Measurements from ENCODE around the gene FGF14. TPM values are rescaled to one million over a fixed set of nuclear protein-coding genes. Genes with fewer than 3 reads are reported as not detected.
"Not testable (repeated sequence)": the region's sequence is repeated elsewhere in the genome, so short reads cannot be mapped to it uniquely, and the experiment has no call there.

FGF14 gene
- total RNA-seq, 2 donors from 2014 or later: not detected

DNA sequence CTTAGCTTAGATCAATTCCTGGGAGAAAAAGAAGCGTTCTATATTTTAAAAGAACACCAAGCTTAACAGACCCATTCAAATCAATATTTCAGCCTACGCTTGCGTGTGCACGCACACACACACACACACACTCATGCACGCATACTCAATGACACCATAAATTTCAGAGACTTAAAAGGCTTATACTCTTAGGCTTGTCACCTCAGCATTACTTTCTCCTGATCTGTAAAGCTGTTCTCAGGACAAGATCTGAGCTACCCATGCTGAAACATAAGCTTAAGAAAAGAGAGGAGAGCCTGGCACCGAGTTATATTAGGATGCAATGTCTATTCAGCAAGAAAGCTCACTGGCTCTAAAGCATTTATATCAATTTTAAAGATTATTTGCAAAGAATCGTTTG, 368.5 kb downstream of the FGF14 start:
- Mint-ChIP-seq H3K36me3 (no peaks in the 10 kb centered on the region), H3K27ac (no peak overlapping the region), H3K9me3 (no peaks in the 10 kb centered on the region)
- no peak for ATAC-seq
- no peak for DNase-seq (ENCODE audit: low spot score in 2 of 2)

DNA sequence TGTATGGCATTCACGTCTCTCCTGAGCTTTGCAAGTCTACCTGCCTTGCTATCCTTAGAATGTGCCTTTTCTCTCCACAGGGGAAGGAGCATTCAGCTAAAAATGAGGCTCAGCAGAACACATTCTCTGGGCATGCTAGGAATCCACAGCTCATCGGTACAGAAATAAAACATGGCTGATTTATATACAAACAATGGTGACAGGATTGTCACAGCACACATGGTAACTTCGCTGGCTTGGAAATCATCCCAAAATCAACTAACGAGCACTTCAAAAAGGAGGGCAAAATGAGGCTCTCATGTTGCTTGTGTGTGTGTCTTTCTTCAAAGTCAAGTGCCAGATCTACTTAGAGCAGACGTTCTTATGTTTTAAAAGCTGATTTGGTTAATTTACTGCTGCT, 373.0 kb downstream of the FGF14 start:
- ATAC-seq: no peak
- Mint-ChIP-seq H3K27ac (no peak overlapping the region), H3K9me3 (no peaks in the 10 kb centered on the region), H3K36me3 (no peaks in the 10 kb centered on the region)
- no peak for DNase-seq (ENCODE audit: low spot score in 2 of 2)

DNA sequence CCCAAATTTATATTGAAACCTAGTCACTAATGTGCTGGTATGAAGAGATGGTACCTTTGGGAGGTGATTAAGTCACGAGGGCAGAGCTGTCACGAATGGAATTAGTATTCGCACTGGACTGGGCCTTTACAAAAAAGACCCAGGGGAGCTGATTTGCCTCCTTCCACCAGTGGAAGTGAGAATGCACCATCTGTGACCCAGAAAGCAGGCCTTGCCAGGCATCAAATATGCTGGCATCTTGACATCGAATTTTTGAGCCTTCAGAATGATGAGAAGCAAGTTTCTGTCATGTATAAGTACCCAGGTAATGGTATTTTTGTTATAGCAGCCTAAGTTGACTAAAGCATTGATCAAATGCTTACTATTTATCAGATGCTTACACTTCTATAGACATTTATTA, 373.6 kb downstream of the FGF14 start:
- DNase-seq (ENCODE audit: low spot score in 2 of 2) (no peak), ATAC-seq (no peak)
- no peaks in the 10 kb centered on the region for H3K9me3 Mint-ChIP-seq
- H3K27ac Mint-ChIP-seq: no peak overlapping the region
- H3K36me3 Mint-ChIP-seq: no peaks in the 10 kb centered on the region

DNA sequence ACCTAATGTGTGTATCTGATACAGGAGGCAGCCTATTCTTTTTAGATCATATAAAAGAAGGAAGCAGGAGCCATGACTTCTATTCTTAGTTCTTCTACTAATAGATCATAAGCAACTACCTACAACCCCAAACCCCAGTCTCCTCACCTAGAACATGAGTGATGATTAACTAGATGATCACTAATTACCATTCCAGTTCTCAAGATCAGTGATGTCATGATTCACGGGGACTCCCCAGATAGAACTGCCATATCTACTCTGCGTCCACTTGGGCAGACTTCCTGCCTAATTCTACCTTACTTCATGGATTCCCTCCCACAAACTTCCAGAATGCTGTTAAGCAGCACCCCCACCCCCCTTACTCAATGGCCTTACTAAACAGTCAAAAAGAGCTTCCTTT, 380.1 kb downstream of the FGF14 start:
- ATAC-seq: no peak

DNA sequence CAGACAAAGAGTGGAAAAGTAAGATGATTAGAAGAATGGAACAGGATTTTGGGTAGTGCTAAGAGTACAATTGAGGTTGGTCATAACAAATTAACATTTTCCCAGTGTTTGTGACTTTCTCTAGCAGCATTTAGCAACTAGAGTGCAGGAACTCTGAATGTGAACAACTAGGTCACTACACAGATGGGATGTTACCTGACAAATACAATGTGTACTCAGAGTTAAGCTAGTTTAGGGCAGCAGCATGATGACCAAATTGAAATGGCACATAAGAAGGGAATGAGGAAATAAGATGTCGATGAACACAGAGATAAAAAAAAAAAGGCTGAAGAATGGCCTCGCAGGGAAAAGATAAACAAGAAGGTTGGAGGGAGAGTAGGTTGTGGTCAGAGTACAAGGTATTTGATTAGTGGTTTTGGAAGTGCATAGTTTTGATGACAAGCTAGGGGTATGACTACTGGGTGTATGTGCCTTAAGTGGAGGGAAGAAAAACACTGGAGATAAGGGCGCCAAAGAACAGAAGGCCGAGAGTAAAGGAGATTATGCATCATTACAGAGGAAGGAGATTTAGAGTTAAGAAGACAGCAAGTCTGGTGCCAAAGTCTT, 381.1 kb downstream of the FGF14 start:
- no peak overlapping the region for H3K27ac Mint-ChIP-seq

More for the DNA sequence above, 380.1 kb downstream of the FGF14 start:
- DNase-seq (ENCODE audit: low spot score in 2 of 2): no peak
- Mint-ChIP-seq H3K27ac (no peak overlapping the region), H3K9me3 (peaks cover 31 to 33% of the 10 kb centered on the region in 2 donors), H3K36me3 (peaks cover 14 to 20% of the 10 kb centered on the region in 2 donors)

DNA sequence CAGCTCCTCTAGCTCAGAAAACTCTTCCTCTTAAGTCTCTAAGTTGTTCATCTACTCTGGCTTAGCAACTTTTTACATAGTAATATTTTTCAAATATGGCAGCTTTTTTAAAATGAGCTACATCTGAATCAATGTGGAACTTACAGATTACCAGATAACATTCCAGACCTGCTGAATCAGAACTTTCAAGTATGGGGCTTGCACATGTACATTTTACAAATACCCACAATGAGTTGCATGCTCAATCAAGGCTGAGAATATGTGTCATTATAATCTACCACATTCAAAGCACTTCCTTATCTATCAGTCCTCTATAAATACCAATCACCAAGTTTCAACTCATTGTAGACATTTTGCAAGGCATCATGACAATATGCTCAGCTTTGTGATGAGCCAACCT, 383.1 kb downstream of the FGF14 start:
- peaks cover 31 to 33% of the 10 kb centered on the region in 2 donors for H3K9me3 Mint-ChIP-seq
- no peak for DNase-seq (ENCODE audit: low spot score in 2 of 2)
- H3K36me3 Mint-ChIP-seq: peaks cover 14 to 20% of the 10 kb centered on the region in 2 donors
- ATAC-seq: no peak
- H3K27ac Mint-ChIP-seq: no peak overlapping the region

More for the DNA sequence above, 381.1 kb downstream of the FGF14 start:
- H3K9me3 Mint-ChIP-seq: peaks cover 31 to 33% of the 10 kb centered on the region in 2 donors
- H3K36me3 Mint-ChIP-seq: peaks cover 14 to 20% of the 10 kb centered on the region in 2 donors
- DNase-seq (ENCODE audit: low spot score in 2 of 2): no peak
- no peak for ATAC-seq

DNA sequence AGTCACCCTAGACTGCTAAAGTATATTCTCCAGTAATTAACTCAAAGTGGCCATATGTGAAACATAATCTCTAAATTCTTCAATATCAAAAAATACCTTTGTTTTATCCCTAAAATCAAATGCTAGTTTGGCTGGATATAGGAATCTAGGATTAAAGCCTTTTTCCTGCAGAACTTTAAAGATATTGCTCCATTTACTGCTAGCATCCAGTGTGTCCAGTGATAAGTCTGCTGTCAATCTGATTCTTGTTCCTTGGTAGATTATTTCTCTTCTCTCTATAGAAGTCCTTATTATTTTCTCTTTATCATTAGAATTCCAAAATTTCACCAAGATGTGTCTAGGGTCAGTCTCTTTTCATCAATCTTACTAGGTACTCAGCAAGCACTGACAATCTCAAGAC, 384.6 kb downstream of the FGF14 start:
- DNase-seq (ENCODE audit: low spot score in 2 of 2): no peak
- H3K9me3 Mint-ChIP-seq: peaks cover 31 to 33% of the 10 kb centered on the region in 2 donors

DNA sequence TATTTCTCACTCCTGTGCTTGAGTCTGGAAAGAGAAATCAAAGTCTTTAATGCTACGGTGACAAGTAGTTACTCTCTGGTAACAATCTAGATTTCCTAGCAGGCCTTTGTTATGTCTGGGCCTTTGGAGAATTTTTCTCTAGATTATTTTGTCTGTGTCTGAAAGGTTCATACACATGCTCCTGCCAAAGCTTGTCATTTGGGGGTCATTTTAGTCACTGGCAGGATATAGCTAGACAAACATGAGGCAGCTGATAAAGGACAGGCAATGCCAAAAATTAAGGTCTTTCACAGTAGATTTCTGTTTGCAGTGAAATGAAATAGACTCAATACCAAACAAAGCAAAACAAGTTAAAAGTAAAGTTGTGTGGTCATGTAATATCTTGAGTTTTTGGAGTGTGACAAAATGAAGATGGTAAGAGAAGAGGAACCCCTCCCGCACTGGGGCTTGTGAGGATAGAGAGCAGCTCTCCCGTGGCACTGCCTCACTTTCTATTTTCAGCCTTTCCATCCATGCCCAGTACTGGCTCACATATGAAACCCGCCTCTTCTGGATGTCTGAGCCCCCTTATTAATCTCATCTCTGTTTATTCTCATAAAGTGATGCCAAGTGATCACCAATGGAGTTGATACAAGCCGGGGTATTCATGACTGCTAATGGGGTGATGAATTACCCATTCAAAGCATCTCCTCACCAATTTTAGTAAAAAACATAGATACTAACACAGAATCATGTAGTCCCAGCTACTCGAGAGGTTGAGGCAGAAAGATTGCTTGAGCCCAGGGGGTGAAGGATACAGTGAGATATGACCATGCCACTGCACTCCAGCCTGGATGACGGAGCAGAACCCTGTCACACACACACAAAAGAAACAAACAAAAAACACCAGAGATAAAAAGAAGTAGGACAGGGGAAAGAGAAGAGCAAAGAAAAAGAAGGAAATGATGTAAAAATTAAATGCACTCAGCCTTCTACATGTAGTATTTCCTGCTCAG, 389.3 kb downstream of the FGF14 start:
- H3K9me3 Mint-ChIP-seq: peaks cover 3 to 4% of the 10 kb centered on the region in 2 donors
- H3K36me3 Mint-ChIP-seq: peaks cover under 1% of the 10 kb centered on the region in 2 donors
- H3K27ac Mint-ChIP-seq: no peak overlapping the region
- ATAC-seq: no peak
- no peak for DNase-seq (ENCODE audit: low spot score in 2 of 2)

More for the DNA sequence above, 384.6 kb downstream of the FGF14 start:
- Mint-ChIP-seq H3K36me3 (peaks cover 14 to 20% of the 10 kb centered on the region in 2 donors), H3K27ac (no peak overlapping the region)
- ATAC-seq: no peak

DNA sequence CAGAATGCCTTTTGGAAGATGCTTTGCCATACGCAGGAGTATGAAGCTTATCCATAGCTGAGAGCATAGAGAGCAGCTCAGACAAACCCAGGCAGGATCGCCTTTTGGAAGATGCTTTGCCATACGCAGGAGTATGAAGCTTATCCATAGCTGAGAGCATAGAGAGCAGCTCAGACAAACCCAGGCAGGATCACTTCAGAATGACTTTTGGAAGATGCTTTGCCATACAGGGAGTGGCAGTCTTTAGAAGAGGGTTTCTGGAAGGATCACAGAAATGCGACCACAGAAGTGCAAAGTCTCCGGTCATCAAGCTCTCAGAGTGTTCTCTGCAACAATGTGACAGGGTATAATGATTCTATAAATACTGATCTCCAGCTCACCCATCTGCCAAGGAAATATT, 390.4 kb downstream of the FGF14 start:
- not testable (repeated sequence) for ATAC-seq; H3K27ac Mint-ChIP-seq; H3K9me3 Mint-ChIP-seq; H3K36me3 Mint-ChIP-seq; DNase-seq (ENCODE audit: low spot score in 2 of 2)

DNA sequence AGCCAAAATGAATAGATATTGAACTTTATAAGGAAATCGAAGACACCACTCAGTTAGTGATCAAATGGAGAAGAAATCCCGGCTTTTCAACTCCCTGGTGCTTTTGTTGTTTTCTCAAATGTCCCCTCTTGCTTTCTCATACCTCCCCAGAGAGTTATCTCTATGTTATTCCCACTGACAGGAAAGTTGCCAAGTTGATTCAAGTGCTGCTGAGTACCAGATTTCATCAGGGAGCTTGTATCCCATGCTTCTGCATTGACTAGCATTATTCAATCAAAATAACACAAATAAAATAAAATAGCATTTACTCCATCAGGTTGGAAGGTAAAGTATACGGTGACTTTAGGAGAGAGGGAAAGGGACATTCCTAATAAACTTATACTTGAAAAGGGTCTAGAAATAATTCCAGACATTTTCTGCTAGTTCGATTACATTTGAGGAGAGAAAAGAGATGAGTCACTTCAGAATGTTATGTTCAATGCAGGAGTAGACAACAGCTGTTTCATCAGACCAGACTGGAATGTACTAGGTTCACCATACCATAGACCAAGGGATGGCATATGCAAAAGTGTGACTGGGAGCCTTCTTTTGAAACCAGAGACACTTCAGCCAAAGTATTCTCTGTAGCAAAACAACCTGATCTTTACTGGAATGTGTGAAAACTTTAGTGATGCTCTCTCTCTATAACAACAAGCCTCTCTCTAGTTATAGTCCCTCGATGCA, 397.8 kb downstream of the FGF14 start:
- ATAC-seq (no peak), DNase-seq (ENCODE audit: low spot score in 2 of 2) (no peak)
- Mint-ChIP-seq H3K27ac (no peak overlapping the region), H3K36me3 (no peaks in the 10 kb centered on the region), H3K9me3 (peaks cover 3 to 4% of the 10 kb centered on the region in 2 donors)

DNA sequence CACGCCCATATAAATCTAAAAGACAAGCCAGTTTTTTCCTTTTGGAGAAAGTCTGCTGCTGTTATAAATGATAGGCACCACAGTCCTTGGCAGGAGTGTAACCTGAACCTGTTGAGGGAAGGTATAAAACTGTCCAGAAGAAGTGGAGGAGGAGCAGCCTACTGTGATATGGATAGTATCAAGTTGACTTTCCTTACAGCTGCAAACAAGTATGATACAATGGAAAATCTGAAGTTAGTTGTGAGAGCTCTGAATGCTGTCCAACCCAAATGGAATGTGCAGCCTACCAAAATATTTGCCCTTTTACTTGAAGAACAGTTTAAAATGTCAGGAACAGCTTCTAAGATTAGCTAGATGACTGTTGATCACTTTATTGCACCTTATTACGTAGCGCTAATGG, 399.6 kb downstream of the FGF14 start:
- DNase-seq (ENCODE audit: low spot score in 2 of 2) (no peak), ATAC-seq (no peak)
- Mint-ChIP-seq H3K9me3 (peaks cover 3 to 4% of the 10 kb centered on the region in 2 donors), H3K27ac (no peak overlapping the region), H3K36me3 (no peaks in the 10 kb centered on the region)

DNA sequence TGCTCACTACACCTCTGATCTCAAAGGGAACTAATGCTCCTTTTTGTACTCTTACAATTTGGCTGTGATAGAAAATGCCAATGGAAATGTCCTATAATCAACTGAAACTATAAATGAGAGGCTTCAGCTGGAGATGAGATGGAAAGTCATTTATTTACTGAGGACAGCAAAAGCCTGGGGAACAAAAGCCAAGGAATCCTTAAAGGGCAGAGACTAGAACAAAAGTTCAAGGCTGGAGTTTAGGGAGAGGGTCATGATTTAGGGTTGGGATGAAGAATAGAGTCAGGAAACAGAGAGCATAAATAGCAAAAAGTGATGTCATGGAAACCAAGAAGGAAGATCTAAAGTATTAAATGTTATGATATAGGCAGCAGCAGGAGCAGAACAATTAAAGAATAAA, 401.1 kb downstream of the FGF14 start:
- Mint-ChIP-seq H3K9me3 (peaks cover 3 to 4% of the 10 kb centered on the region in 2 donors), H3K27ac (no peak overlapping the region), H3K36me3 (no peaks in the 10 kb centered on the region)
- no peak for DNase-seq (ENCODE audit: low spot score in 2 of 2)
- ATAC-seq: no peak

DNA sequence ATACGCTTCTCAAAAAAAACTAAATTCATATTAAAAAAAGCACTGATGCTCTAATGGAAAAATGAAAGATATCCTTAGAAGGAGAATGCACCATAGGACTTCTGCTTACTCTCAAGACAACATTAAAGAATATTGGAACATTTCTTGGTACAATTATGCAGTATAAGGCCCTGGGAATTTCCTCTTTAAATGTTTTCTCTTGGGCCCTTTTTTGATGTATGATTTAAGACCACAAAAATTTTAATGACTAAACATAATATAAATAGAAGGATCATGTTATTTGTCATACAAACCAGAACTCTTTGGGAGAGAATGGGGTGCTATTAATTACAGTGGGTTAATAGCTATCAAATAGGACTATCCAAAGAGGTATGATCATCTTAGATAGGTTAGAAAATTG, 403.7 kb downstream of the FGF14 start:
- no peak for ATAC-seq
- H3K27ac Mint-ChIP-seq: no peak overlapping the region
- no peaks in the 10 kb centered on the region for H3K36me3 Mint-ChIP-seq
- peaks cover 3 to 4% of the 10 kb centered on the region in 2 donors for H3K9me3 Mint-ChIP-seq
- no peak for DNase-seq (ENCODE audit: low spot score in 2 of 2)

DNA sequence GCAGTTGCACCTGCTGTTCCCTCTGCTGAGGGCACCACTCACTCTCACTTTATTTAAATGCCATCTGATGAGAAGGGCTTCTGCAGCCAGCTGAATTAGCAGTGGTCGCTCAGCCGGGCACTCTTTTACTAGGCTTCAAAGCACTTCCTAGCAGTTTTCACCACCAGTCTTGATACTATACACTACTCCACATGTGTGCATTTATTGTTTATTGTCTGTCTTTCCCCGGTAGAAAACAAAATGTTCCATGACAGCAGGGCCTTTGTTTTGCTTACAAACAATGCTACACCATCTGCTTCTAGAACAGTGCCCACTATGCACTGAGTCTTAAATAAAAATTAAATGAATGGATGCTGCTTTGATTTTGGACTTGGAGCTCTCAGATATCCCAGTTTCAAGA, 404.9 kb downstream of the FGF14 start:
- ATAC-seq (no peak), DNase-seq (ENCODE audit: low spot score in 2 of 2) (no peak)
- Mint-ChIP-seq H3K9me3 (peaks cover 3 to 4% of the 10 kb centered on the region in 2 donors), H3K36me3 (no peaks in the 10 kb centered on the region), H3K27ac (no peak overlapping the region)

DNA sequence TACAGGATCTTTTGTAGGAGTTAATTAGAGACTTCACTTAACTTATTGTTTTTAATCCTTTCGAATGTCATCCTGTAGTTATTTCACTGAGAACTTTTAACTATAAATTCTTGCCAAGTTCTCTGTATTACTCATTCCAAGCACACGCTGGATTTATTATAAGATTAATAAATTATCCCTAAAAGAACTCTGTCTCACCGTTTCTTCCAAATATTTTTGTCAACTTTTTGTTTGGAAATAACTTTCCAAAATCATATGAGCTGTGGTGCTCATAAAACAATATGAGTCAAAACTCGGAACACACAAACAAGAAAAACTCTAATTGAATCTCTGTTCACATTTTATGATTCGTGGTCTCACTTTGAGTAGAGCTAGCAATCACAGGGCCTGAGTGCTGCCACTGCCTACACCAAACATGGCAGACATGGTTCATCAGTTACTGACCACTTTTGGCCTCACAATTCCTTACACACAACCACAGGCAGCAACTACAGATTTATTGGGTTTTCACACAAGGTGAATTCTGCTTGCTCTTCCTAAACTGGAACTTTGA, 412.0 kb downstream of the FGF14 start:
- peaks cover 5 to 8% of the 10 kb centered on the region in 2 donors for H3K9me3 Mint-ChIP-seq
- no peak overlapping the region for H3K27ac Mint-ChIP-seq
- no peak for ATAC-seq
- H3K36me3 Mint-ChIP-seq: no peaks in the 10 kb centered on the region
- no peak for DNase-seq (ENCODE audit: low spot score in 2 of 2)

DNA sequence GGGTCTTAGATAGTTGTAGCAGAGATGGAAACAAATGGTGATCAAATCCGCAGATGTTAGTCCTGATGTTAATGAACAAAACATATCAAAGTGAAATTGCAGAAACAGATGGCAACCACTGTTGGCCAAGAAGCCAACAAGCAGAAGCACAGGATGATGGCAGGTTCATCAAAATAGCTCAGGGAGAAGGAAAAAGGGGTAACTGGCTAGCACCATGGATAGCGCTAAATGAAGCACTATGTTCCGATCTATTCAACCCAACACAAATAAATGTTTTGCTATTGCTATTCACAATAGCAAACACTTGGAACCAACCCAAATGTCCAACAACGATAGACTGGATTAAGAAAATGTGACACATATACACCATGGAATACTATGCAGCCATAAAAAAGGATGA, 413.7 kb downstream of the FGF14 start:
- Mint-ChIP-seq H3K36me3 (no peaks in the 10 kb centered on the region), H3K9me3 (peaks cover 5 to 8% of the 10 kb centered on the region in 2 donors), H3K27ac (no peak overlapping the region)
- no peak for DNase-seq (ENCODE audit: low spot score in 2 of 2)
- ATAC-seq: no peak

DNA sequence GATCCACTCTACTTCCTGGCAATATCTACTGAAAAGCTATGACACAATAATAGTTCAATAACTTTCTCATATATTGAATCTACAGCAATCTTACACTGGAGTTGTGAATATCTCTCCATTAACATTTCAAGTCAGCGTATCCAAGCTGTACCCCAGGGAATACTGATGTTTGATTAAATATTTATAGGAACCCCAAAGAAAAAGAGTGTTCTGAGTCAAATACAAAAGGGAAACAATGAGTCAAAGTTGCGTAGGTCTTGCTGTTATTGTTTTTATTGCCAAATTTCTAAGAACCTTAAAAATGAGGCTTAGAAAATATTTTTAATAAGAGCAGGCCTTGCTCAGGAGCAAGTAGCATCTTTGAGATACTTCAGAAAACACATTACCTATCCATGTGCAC, 415.5 kb downstream of the FGF14 start:
- ATAC-seq: no peak
- no peak overlapping the region for H3K27ac Mint-ChIP-seq
- no peaks in the 10 kb centered on the region for H3K36me3 Mint-ChIP-seq
- DNase-seq (ENCODE audit: low spot score in 2 of 2): no peak
- H3K9me3 Mint-ChIP-seq: peaks cover 5 to 8% of the 10 kb centered on the region in 2 donors

All from activated naive CD4-positive, alpha-beta T cell treated with anti-CD3 and anti-CD28 coated beads, Interleukin-2, amount 50 U/mL, for 72 hours (primary cell).